ENCODE results near the gene TIMP1. TPM values are rescaled to one million over a fixed set of nuclear protein-coding genes. Genes with fewer than 3 reads are reported as not detected.

Gene TIMP1
- total and polyA plus RNA-seq, 4 experiments from 2014 or later, result 147 to 339 (median 238) TPM

- no peak overlapping the region for H3K4me3 ChIP-seq (ENCODE audit: low read length in 2 of 2)
- H3K4me1 Mint-ChIP-seq, result peaks cover 9 to 30% (median 15%) of the 10 kb centered on the region in 4 donors
- H3K27me3 ChIP-seq (ENCODE audit: insufficient read depth, low read length), result no peaks in the 10 kb centered on the region
- H3K27me3 Mint-ChIP-seq, result no peaks in the 10 kb centered on the region
- H3K36me3 Mint-ChIP-seq, result peaks cover 23 to 29% of the 10 kb centered on the region in 2 donors
- no peak for DNase-seq
- intact Hi-C loops (cut with micrococcal nuclease), result no loop called here
- H3K27ac ChIP-seq (ENCODE audit: low read depth, low read length), result no peak overlapping the region
- peaks cover 2% of the 10 kb centered on the region for H3K4me1 ChIP-seq (ENCODE audit: insufficient read depth, low read length)
- POLR2A ChIA-PET (ENCODE audit: partially characterized antibody), result interaction anchor here (1.2 to 1.7 kb wide), 3 partner anchors 8 to 77 kb away, joined by 4 to 5 read pairs (median 4); partner anchors contain the start of genes ELK1 and TIMP1
- peaks cover 18% of the 10 kb centered on the region for H3K36me3 ChIP-seq (ENCODE audit: insufficient read depth, low read length)
- no peaks in the 10 kb centered on the region for H3K9me3 ChIP-seq (ENCODE audit: control insufficient read depth in 1 of 2, low read length in 2 of 2)
- H3K4me3 Mint-ChIP-seq, result peak overlapping the region in 3 of 8 donors; percentile 13 to 24 (median 15)
- CTCF ChIA-PET (ENCODE audit: partially characterized antibody), result no interaction called here
- H3K27ac Mint-ChIP-seq, result peak overlapping the region in 2 of 7 donors; percentile 32 to 44
- H3K9me3 Mint-ChIP-seq, result no peaks in the 10 kb centered on the region
Measured at GRCh38 chrX:47573341-47574075, 8.7 kb upstream of the TIMP1 start.

- H3K27ac Mint-ChIP-seq, result no peak overlapping the region
- Histone ChIP-seq H3K36me3 (ENCODE audit: insufficient read depth, low read length) (peaks cover 12% of the 10 kb centered on the region), H3K27me3 (ENCODE audit: insufficient read depth, low read length) (no peaks in the 10 kb centered on the region), H3K9me3 (ENCODE audit: control insufficient read depth in 1 of 2, low read length in 2 of 2) (no peaks in the 10 kb centered on the region), H3K4me1 (ENCODE audit: insufficient read depth, low read length) (peaks cover 8% of the 10 kb centered on the region), H3K27ac (ENCODE audit: low read depth, low read length) (no peak overlapping the region), H3K4me3 (ENCODE audit: low read length in 2 of 2) (no peak overlapping the region)
- CTCF ChIA-PET (ENCODE audit: partially characterized antibody), result no interaction called here
- POLR2A ChIA-PET (ENCODE audit: partially characterized antibody), result interaction anchor here (1.2 to 1.7 kb wide), 3 partner anchors 8 to 77 kb away, joined by 4 to 5 read pairs (median 4); partner anchors contain the start of genes ELK1 and TIMP1
- intact Hi-C loops (cut with micrococcal nuclease), result no loop called here
- no peaks in the 10 kb centered on the region for H3K9me3 Mint-ChIP-seq
- no peak for DNase-seq
- no peaks in the 10 kb centered on the region for H3K27me3 Mint-ChIP-seq
- H3K36me3 Mint-ChIP-seq, result peaks cover 17 to 27% of the 10 kb centered on the region in 2 donors
- no peak overlapping the region for H3K4me3 Mint-ChIP-seq
- peaks cover 11 to 31% (median 19%) of the 10 kb centered on the region in 4 donors for H3K4me1 Mint-ChIP-seq
Measured at GRCh38 chrX:47574076-47574546, 8.1 kb upstream of the TIMP1 start.

DNA sequence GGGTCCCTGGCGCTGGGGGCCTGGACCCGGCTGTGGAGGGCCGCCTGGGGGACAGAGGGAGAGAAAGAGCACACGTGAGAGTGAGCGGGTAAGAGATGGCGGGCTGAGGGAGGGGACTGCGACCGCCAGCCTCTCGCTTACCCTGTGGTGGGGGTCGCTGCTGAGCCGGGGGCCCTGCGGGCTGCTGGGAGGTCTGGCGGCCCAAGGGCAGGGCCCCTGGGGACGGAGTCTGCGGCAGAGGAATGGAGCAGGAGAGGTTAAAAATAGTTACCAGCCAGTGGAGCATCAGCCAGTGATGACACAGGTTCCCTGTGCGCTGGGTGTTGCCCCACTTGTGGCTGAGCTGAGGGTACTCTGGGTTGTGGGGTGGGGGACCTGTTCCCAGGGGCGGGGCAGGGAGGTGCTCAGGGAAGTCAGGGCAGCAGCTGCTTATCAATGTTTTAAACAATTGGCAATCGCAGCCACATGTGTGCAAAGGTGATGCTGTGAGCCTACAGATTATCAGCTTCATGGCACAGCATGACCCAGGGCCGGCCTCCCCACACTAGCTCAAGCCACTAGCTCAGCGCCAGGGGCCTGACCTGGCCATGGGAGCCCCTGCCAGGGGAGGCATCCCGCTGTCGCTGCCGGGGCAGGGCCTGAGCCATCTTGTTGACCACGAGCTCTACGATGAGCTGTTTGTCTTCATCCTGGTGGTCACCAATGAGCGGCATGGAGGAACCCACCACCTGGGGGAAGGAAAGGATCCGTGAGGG is 7.5 kb upstream of the TIMP1 start:
- H3K27me3 ChIP-seq (ENCODE audit: insufficient read depth, low read length), result no peaks in the 10 kb centered on the region
- Mint-ChIP-seq H3K9me3 (no peaks in the 10 kb centered on the region), H3K27me3 (no peaks in the 10 kb centered on the region), H3K4me3 (no peak overlapping the region), H3K36me3 (peaks cover 13 to 21% of the 10 kb centered on the region in 2 donors), H3K4me1 (peaks cover 14 to 37% (median 23%) of the 10 kb centered on the region in 4 donors), H3K27ac (no peak overlapping the region)
- intact Hi-C loops (cut with micrococcal nuclease), result no loop called here
- no peaks in the 10 kb centered on the region for H3K9me3 ChIP-seq (ENCODE audit: control insufficient read depth in 1 of 2, low read length in 2 of 2)
- ChIA-PET POLR2A (ENCODE audit: partially characterized antibody) (interaction anchor here (1.2 to 1.7 kb wide), 3 partner anchors 7 to 76 kb away, joined by 4 to 5 read pairs (median 4); partner anchors contain the start of genes ELK1 and TIMP1), CTCF (ENCODE audit: partially characterized antibody) (no interaction called here)
- peaks cover 13% of the 10 kb centered on the region for H3K4me1 ChIP-seq (ENCODE audit: insufficient read depth, low read length)
- H3K36me3 ChIP-seq (ENCODE audit: insufficient read depth, low read length), result peaks cover 6% of the 10 kb centered on the region
- no peak for DNase-seq
- H3K27ac ChIP-seq (ENCODE audit: low read depth, low read length), result no peak overlapping the region
- no peak overlapping the region for H3K4me3 ChIP-seq (ENCODE audit: low read length in 2 of 2)

DNA sequence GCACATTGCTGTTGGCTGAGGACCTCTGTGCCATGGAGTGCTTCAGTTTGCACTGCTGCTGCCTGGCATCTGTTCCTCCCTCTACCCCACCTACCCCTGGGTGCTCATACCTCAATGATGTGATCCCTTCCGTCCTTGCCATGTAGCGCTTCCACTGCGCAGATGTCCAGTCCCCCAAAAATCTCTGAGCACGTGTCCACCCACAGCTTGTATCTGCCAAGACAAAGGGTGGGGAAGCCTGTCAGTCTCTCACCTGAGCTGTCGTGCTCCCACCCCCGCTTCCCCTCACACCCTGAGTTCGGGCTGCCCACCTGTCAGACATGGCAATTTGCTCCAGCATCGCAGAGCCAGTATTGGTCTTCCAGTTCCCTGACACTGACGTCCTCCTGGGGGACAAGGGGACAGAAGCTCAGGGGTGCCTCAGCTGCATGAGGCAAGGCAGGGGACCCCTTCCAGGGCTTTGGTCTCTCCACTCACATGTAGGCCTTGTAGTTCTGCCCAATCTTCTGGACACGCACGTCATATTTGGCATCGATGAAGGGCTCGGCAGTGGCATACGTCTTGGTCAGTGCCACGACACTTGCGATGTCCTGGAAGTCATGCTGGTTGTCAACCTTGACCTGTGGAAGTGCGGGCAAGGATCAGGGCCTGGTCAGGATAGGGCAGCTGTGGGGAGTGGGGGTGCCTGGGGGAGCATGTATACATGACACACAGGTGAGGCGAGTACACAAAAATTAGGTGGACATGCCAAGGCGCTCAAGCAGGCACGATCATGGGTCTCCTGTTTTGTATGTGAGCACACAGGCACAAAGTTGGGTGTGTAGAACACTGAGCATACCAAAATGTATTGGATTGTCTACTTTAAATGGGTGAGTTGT is 6.0 kb upstream of the TIMP1 start:
- Histone ChIP-seq H3K27me3 (ENCODE audit: insufficient read depth, low read length) (no peaks in the 10 kb centered on the region), H3K4me1 (ENCODE audit: insufficient read depth, low read length) (peaks cover 19% of the 10 kb centered on the region), H3K27ac (ENCODE audit: low read depth, low read length) (no peak overlapping the region), H3K36me3 (ENCODE audit: insufficient read depth, low read length) (no peaks in the 10 kb centered on the region), H3K9me3 (ENCODE audit: control insufficient read depth in 1 of 2, low read length in 2 of 2) (no peaks in the 10 kb centered on the region), H3K4me3 (ENCODE audit: low read length in 2 of 2) (no peak overlapping the region)
- intact Hi-C loops (cut with micrococcal nuclease), result no loop called here
- Mint-ChIP-seq H3K27ac (peak overlapping the region in 2 of 7 donors; percentile 38 to 53), H3K36me3 (peaks cover 2 to 7% of the 10 kb centered on the region in 2 donors), H3K4me1 (peaks cover 17 to 45% (median 28%) of the 10 kb centered on the region in 4 donors), H3K9me3 (no peaks in the 10 kb centered on the region), H3K27me3 (no peaks in the 10 kb centered on the region), H3K4me3 (no peak overlapping the region)
- no peak for DNase-seq
- CTCF ChIA-PET (ENCODE audit: partially characterized antibody), result interaction anchor here (1.1 kb wide), 1 partner anchor 53 kb away, joined by 3 read pairs; no protein-coding TSS in a partner anchor
- POLR2A ChIA-PET (ENCODE audit: partially characterized antibody), result no interaction called here

DNA sequence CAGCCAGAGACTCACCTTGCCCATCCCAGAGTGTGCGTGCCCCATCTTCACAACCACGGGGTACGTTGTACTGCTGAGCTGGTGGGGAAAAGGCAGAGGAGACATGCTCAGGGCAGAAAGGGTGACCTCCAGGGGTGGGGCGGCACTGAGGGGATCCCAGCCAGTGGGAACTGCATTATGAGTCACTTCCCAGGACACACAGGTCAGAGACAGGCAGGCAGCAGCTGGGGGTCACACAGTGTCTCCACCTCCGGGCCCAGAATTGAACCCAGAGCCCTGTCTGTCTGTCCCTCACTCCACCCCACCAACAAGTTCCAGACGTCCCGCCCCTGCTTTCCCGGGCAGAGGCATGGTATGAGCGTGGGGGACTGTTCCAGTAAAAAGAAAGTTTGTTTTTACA is 4.8 kb upstream of the TIMP1 start:
- Histone ChIP-seq H3K36me3 (ENCODE audit: insufficient read depth, low read length) (no peaks in the 10 kb centered on the region), H3K9me3 (ENCODE audit: control insufficient read depth in 1 of 2, low read length in 2 of 2) (no peaks in the 10 kb centered on the region), H3K27me3 (ENCODE audit: insufficient read depth, low read length) (no peaks in the 10 kb centered on the region), H3K4me1 (ENCODE audit: insufficient read depth, low read length) (peaks cover 27% of the 10 kb centered on the region), H3K27ac (ENCODE audit: low read depth, low read length) (no peak overlapping the region), H3K4me3 (ENCODE audit: low read length in 2 of 2) (no peak overlapping the region)
- Mint-ChIP-seq H3K4me3 (no peak overlapping the region), H3K27ac (no peak overlapping the region), H3K9me3 (no peaks in the 10 kb centered on the region), H3K4me1 (peaks cover 21 to 56% (median 36%) of the 10 kb centered on the region in 4 donors), H3K27me3 (no peaks in the 10 kb centered on the region), H3K36me3 (peaks cover 0 to 2% of the 10 kb centered on the region in 2 donors)
- intact Hi-C loops (cut with micrococcal nuclease), result no loop called here
- DNase-seq, result no peak
- CTCF ChIA-PET (ENCODE audit: partially characterized antibody), result no interaction called here
- POLR2A ChIA-PET (ENCODE audit: partially characterized antibody), result no interaction called here

DNA sequence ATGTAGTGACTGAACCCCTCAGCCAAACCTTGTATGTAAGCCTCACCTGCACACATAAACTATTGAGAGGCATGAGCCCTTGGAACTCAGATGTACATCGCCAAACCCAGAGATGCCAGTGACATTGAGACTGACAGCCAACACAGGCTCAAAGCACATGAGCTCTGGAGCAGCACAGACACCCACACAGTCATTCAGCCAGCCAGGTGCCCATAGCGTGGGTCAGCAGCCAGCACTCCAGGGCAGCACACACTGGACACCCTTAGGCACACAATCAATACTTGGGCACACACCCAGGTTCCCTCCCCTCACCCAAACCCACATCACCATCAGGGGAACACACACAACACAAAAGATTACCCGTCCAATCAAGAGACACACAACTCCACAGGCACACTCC is 4.3 kb upstream of the TIMP1 start:
- Mint-ChIP-seq H3K27ac (peak overlapping the region in 1 of 7 donors; percentile 47), H3K9me3 (no peaks in the 10 kb centered on the region)

More for the DNA sequence above, 4.3 kb upstream of the TIMP1 start:
- CTCF ChIA-PET (ENCODE audit: partially characterized antibody), result no interaction called here
- Histone ChIP-seq H3K4me1 (ENCODE audit: insufficient read depth, low read length) (peaks cover 32% of the 10 kb centered on the region), H3K36me3 (ENCODE audit: insufficient read depth, low read length) (no peaks in the 10 kb centered on the region), H3K4me3 (ENCODE audit: low read length in 2 of 2) (no peak overlapping the region), H3K27ac (ENCODE audit: low read depth, low read length) (no peak overlapping the region), H3K9me3 (ENCODE audit: control insufficient read depth in 1 of 2, low read length in 2 of 2) (no peaks in the 10 kb centered on the region), H3K27me3 (ENCODE audit: insufficient read depth, low read length) (no peaks in the 10 kb centered on the region)
- intact Hi-C loops (cut with micrococcal nuclease), result no loop called here
- Mint-ChIP-seq H3K36me3 (peaks cover 0 to 2% of the 10 kb centered on the region in 2 donors), H3K4me3 (peak overlapping the region in 1 of 8 donors; percentile 9), H3K4me1 (peaks cover 21 to 58% (median 37%) of the 10 kb centered on the region in 4 donors), H3K27me3 (no peaks in the 10 kb centered on the region)
- POLR2A ChIA-PET (ENCODE audit: partially characterized antibody), result no interaction called here
- no peak for DNase-seq

Data from CD4-positive, alpha-beta memory T cell (primary cell).